RWPE1 (cell line): ENCODE data around the gene CLCN2.
A peak's percentile ranks its signal among the peaks of the same experiment; 100 is the strongest.

Experiments used
- CTCF ChIA-PET: fragments of 350-600 bp; sonication (Branson Sonifier 250); formaldehyde crosslinking; extraction: SDS; loops from one replicate; lab custom pipeline; 2021; lab: Yijun Ruan, JAX
- POLR2A ChIA-PET: fragments of 400-600 bp; formaldehyde crosslinking; extraction: SDS; loops from one replicate; lab custom pipeline; 2020; ENCODE audit warnings: antibody characterized with exemption; ENCODE audit not compliant: low non-redundant PET; lab: Yijun Ruan, JAX
- DNase-seq: peaks from one replicate; pipeline ENCODE4 v3.0.0; 2012; ENCODE audit warnings: low spot score
- H3K27ac ChIP-seq: fragments of 450-650 bp; 2 replicates; pipeline ENCODE4 v1.5.1; 2017
- TF ChIP-seq, protein P1 (sequence below): fragments of 450-650 bp; conservative IDR thresholded peaks from 2 replicates; pipeline ENCODE4 v1.5.1; 2017; ENCODE audit warnings: low read depth, mild to moderate bottlenecking

Gene CLCN2

DNA sequence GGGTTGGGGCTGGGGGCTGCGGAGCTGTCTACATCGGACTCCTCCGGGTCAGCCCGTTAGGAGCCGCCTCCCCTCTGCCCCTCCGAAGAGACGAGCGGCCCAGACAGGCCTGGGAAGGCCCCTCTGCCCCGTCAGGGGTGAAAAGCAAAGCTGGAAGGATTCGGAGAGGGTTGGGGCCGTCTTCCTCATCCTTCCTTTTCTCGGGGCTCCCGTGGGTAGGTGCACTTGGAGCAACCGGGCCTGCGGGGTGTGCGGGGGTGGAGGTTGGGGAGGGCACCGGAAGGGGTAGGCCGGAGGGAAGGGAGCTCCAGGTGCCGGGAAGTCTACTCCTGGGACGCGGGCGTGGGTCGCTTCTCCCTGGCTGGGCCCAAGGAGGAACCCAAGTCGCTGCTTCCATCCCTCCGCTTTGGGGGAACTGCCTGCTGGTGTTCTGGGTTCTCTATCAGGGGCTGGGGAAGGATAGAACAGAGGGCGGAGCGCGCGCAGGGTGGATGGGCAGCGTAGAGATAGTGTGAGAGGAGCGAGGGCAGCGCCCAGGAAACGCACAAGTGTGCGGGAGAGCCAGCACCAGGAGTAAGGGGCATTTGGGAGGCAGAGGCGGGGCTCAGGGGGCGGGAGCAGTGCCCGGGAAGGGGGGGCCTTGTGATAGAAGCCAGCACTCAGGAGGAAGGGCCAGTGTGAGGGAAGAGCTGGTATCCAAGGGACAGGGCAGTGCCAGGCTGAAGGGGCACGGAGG lies 695 bp upstream of the CLCN2 start:
- peak overlapping the region; percentile 99 for H3K27ac ChIP-seq
- ChIA-PET POLR2A (interaction anchor here (0.6 to 0.8 kb wide), 2 partner anchors 27 to 60 kb away, joined by 3 to 5 read pairs; no protein-coding TSS in a partner anchor), CTCF (interaction anchor here (0.6 to 1.8 kb wide), 3 partner anchors 16 to 386 kb away, joined by 3 to 6 read pairs (median 3); no protein-coding TSS in a partner anchor)
- peak; percentile 65 for DNase-seq
- TF ChIP-seq, protein P1, sequence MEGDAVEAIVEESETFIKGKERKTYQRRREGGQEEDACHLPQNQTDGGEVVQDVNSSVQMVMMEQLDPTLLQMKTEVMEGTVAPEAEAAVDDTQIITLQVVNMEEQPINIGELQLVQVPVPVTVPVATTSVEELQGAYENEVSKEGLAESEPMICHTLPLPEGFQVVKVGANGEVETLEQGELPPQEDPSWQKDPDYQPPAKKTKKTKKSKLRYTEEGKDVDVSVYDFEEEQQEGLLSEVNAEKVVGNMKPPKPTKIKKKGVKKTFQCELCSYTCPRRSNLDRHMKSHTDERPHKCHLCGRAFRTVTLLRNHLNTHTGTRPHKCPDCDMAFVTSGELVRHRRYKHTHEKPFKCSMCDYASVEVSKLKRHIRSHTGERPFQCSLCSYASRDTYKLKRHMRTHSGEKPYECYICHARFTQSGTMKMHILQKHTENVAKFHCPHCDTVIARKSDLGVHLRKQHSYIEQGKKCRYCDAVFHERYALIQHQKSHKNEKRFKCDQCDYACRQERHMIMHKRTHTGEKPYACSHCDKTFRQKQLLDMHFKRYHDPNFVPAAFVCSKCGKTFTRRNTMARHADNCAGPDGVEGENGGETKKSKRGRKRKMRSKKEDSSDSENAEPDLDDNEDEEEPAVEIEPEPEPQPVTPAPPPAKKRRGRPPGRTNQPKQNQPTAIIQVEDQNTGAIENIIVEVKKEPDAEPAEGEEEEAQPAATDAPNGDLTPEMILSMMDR = no peak

DNA sequence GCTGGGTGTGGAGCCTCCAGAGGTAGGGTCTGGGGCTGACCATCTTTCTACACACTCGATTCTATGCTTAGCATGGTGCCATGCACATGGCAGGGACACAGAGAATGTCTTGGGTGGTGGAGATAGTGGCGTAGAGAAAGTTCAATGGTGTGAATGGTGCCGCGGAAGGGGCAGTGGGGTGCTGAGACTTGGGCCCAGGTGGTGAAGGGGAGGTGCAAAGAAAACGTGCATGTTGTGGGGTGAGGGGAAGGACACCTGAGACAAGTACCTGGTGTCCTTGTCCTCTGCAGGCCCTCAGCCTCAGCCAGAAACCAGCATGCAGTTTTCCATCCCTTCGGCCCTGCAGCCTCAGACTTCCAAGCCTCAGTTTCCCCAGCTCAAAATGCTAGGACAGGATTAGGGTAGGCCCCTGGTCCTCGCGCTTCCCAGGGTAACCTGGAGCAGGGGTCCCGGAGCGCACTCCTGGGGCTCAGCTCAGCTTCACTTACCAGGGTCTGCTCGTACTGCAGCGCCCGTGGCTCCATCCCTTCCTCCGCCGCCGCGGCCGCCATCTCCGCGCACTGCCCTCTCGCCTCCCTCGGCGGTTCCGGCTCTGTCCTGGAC lies 375 bp downstream of the CLCN2 start:
- CTCF ChIA-PET = interaction anchor here (0.9 to 1.8 kb wide), 2 partner anchors 15 kb away, joined by 3 to 6 read pairs; no protein-coding TSS in a partner anchor
- POLR2A ChIA-PET = interaction anchor here (0.8 kb wide), 1 partner anchor 26 kb away, joined by 5 read pairs; no protein-coding TSS in a partner anchor
- peak overlapping the region; percentile 99 for H3K27ac ChIP-seq
- no peak for DNase-seq
- TF ChIP-seq, protein P1 = no peak

DNA sequence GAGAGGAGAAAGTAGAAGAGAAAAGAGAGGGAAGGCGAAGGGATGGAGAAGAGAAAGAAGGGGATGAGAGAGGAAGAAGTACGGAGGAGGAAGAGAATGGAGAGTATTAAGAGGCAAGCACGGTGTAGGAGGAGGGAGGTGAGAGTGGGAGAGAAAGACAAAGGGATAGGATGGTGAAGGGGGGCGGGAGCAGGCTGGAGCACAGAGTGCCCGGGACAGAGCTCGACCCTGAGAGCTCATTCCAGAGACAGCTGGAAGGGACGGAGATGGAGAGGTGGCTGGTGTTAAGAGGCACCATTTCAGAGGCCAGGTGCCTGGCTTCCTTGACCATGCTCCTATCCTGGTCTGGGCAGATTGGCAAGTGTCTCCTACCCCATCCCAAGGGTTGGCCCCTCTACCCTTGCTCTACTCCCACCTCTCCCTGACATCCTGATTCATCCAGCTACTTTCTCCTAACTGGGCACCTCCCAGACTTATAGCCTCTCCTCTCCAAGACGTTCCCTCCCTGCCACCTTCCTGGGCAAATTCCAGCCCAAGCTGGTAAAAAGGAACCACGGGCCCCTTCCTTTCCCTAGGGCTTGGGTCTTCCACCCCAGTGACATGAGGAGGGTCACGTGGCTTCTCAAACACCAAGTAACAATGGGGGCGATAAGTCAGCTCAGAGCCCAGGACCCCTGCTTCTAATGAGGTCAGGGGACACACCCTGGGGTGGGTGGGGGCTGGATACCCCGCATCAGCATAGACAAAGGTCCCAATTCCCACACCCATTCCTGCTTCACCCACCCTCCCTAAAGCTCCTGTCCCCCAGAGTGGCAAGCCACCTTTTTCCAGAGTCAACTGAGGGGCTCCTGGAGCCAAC lies 1.1 kb downstream of the CLCN2 start:
- TF ChIP-seq, protein P1 = no peak
- peak overlapping the region; percentile 99 for H3K27ac ChIP-seq
- no peak for DNase-seq
- ChIA-PET CTCF (interaction anchor here (0.9 kb wide), 1 partner anchor 14 kb away, joined by 3 read pairs; no protein-coding TSS in a partner anchor), POLR2A (interaction anchor here (0.5 kb wide), 1 partner anchor 152 kb away, joined by 5 read pairs; no protein-coding TSS in a partner anchor)

DNA sequence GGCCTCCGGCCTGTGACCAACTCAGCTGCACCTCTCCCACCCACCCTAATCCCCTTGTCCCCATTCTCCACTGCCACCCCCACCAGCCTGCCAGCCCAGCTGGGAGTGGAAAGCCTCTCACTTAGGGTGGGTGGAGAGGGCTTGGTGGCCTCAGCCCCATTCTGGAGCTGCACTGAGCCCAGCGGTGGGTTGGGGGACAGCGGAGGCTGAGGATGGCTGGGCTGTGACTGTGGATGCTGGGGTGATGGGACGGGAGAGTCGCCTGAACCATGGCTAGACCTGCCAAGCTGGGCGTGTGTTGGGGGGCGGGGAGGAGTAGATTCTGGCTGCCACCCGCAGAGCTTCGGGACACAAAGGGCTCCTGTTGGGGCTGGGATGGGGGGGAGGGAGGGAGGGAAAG lies 1.8 kb downstream of the CLCN2 start:
- H3K27ac ChIP-seq = peak overlapping the region; percentile 21; the same call in 1 of the 2 replicates
- TF ChIP-seq, protein P1 = no peak
- POLR2A ChIA-PET = interaction anchor here (0.5 kb wide), 1 partner anchor 151 kb away, joined by 5 read pairs; no protein-coding TSS in a partner anchor
- DNase-seq = no peak
- CTCF ChIA-PET = interaction anchor here (0.6 kb wide), 1 partner anchor 22 kb away, joined by 3 read pairs; no protein-coding TSS in a partner anchor

DNA sequence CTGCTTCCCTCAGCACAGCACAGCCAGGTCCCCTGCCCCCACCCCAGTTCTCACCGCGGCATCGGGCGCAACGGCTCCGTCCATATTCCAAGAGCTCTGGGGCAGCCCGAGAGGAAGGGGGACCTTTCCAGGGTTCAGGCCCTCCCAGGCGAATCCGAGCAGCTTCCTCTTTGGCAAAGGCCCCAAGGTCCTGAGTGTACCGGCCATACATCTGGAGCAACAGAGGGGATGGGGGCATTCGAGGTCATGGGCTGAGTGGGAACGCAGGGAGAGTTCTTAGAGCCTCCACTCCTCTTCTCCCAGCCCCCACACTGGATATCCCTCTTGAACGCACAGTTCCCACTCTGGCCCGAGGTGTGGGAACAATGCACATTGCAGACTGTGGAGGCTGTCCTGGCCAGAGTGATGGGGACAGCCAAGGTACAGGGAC lies 2.5 kb downstream of the CLCN2 start:
- DNase-seq = no peak
- POLR2A ChIA-PET = interaction anchor here (0.6 kb wide), 1 partner anchor 16 kb away, joined by 7 read pairs; no protein-coding TSS in a partner anchor
- peak overlapping the region; percentile 21; the same call in 1 of the 2 replicates for H3K27ac ChIP-seq
- TF ChIP-seq, protein P1 = no peak
- CTCF ChIA-PET = interaction anchor here (0.6 to 1.1 kb wide), 2 partner anchors 20 to 21 kb away, joined by 3 to 4 read pairs; no protein-coding TSS in a partner anchor
